Fibroblast of skin of right biceps (primary cell): ENCODE data around the gene NFAM1.

ENCODE experiments used
- DNase-seq: peaks from one replicate; pipeline ENCODE4 v3.0.0-alpha.2; 2013

The NFAM1 gene

GRCh38 chr22:42331014-42331413 lies 101.2 kb downstream of the NFAM1 start:
- no peak for DNase-seq
